HG03064 (cell line): ENCODE measurements around the gene LMNB1.
"Not testable (repeated sequence)": the region's sequence is repeated elsewhere in the genome, so short reads cannot be mapped to it uniquely, and the experiment has no call there.

Experiments
- ATAC-seq: cut with Tn5 transposase; IDR thresholded peaks from one replicate; pipeline ENCODE4 v1.9.1; 2021; ENCODE audit warnings: low read depth; ENCODE audit not compliant: unreplicated experiment

Gene LMNB1

GRCh38 chr5:126819253-126819652 is 42.3 kb downstream of the LMNB1 start:
- no peak for ATAC-seq

GRCh38 chr5:126826619-126827215 is 49.8 kb downstream of the LMNB1 start:
- no peak for ATAC-seq

GRCh38 chr5:126829098-126829497 is 52.2 kb downstream of the LMNB1 start:
- no peak for ATAC-seq

- no peak for ATAC-seq
Observed at GRCh38 chr5:126830061-126830460, 53.1 kb downstream of the LMNB1 start.

GRCh38 chr5:126831156-126831555 is 54.2 kb downstream of the LMNB1 start:
- ATAC-seq: no peak

GRCh38 chr5:126836778-126837177 is 59.8 kb downstream of the LMNB1 start:
- ATAC-seq: no peak

- no peak for ATAC-seq
Observed at GRCh38 chr5:126837242-126837641, 60.3 kb downstream of the LMNB1 start.

- ATAC-seq: no peak
Observed at GRCh38 chr5:126837906-126838539, 61.1 kb downstream of the LMNB1 start.

GRCh38 chr5:126839407-126839806 is 62.5 kb downstream of the LMNB1 start:
- ATAC-seq: not testable (repeated sequence)

- ATAC-seq: not testable (repeated sequence)
Observed at GRCh38 chr5:126843375-126843774, 66.4 kb downstream of the LMNB1 start.

- ATAC-seq: peak; percentile 88
Observed at GRCh38 chr5:126845470-126846070, 68.6 kb downstream of the LMNB1 start.

- no peak for ATAC-seq
Observed at GRCh38 chr5:126846344-126846743, 69.4 kb downstream of the LMNB1 start.

- no peak for ATAC-seq
Observed at GRCh38 chr5:126846744-126847455, 70.0 kb downstream of the LMNB1 start.

- no peak for ATAC-seq
Observed at GRCh38 chr5:126847456-126847820, 70.5 kb downstream of the LMNB1 start.

GRCh38 chr5:126847826-126848251 is 70.9 kb downstream of the LMNB1 start:
- ATAC-seq: no peak

- ATAC-seq: no peak
Observed at GRCh38 chr5:126848253-126848652, 71.3 kb downstream of the LMNB1 start.

GRCh38 chr5:126849101-126849678 is 72.3 kb downstream of the LMNB1 start:
- no peak for ATAC-seq

- ATAC-seq: no peak
Observed at GRCh38 chr5:126851501-126852011, 74.6 kb downstream of the LMNB1 start.

GRCh38 chr5:126852091-126852571 is 75.2 kb downstream of the LMNB1 start:
- ATAC-seq: peak; percentile 77

- no peak for ATAC-seq
Observed at GRCh38 chr5:126852841-126853271, 75.9 kb downstream of the LMNB1 start.
